Measurements from ENCODE around the gene ERF. TPM values are rescaled to one million over a fixed set of nuclear protein-coding genes. Genes with fewer than 3 reads are reported as not detected.

Gene ERF
- total RNA-seq, 1 experiment from 2014 or later = 79.1 TPM

GRCh38 chr19:42200116-42200715, 54.7 kb downstream of the ERF start:
- intact Hi-C loops (cut with micrococcal nuclease; ENCODE audit: unreplicated experiment) = no loop called here
- ChIA-PET POLR2A (ENCODE audit: unreplicated experiment) (interaction anchor here (0.6 kb wide), 1 partner anchor 34 kb away, joined by 5 read pairs; no protein-coding TSS in a partner anchor), CTCF (no interaction called here)
- peaks cover 40% of the 10 kb centered on the region for H3K36me3 ChIP-seq (ENCODE audit: low read depth)
- H3K27ac ChIP-seq = no peak overlapping the region
- H3K4me1 ChIP-seq (replicated peaks; ENCODE audit: insufficient read depth) = peaks cover 7% of the 10 kb centered on the region; the same call in 1 of the 2 replicates
- H3K9me3 ChIP-seq (ENCODE audit: insufficient read depth, low read depth) = no peaks in the 10 kb centered on the region
- peaks cover 54% of the 10 kb centered on the region for H3K79me2 ChIP-seq (ENCODE audit: low read depth)
- DNase-seq = no peak
- no peak overlapping the region for H2AFZ ChIP-seq
- H3K4me3 ChIP-seq = no peak overlapping the region
- BruUV-seq (replicated peaks) = no TSS peak
- peaks cover 25% of the 10 kb centered on the region; the same call in 1 of the 2 replicates for H3F3A ChIP-seq (ENCODE audit: insufficient read depth, low read depth)
- no peak overlapping the region for H3K4me2 ChIP-seq
- no peaks in the 10 kb centered on the region for H3K9me2 ChIP-seq (ENCODE audit: insufficient read depth)
- H4K20me1 ChIP-seq (ENCODE audit: insufficient read depth) = 0 out of 2 replicates have a peak, but pooled peaks cover 3% of the 10 kb centered on the region
- H3K27me3 ChIP-seq (ENCODE audit: insufficient read depth, low read depth) = no peaks in the 10 kb centered on the region
- no peak for TF ChIP-seq CTCF (conservative IDR thresholded peaks at IDR 0.05)
- no peak for TF ChIP-seq EZH2 (IDR thresholded peaks at IDR 0.05; ENCODE audit: low read depth)

GRCh38 chr19:42199440-42200115, 55.4 kb downstream of the ERF start:
- Histone ChIP-seq H3K27ac (no peak overlapping the region), H3K9me2 (ENCODE audit: insufficient read depth) (no peaks in the 10 kb centered on the region), H3K4me3 (no peak overlapping the region), H3K4me2 (no peak overlapping the region), H3F3A (ENCODE audit: insufficient read depth, low read depth) (peaks cover 27% of the 10 kb centered on the region; the same call in 1 of the 2 replicates), H3K36me3 (ENCODE audit: low read depth) (peaks cover 40% of the 10 kb centered on the region), H4K20me1 (ENCODE audit: insufficient read depth) (0 out of 2 replicates have a peak, but pooled peaks cover 3% of the 10 kb centered on the region), H3K79me2 (ENCODE audit: low read depth) (peaks cover 48% of the 10 kb centered on the region), H3K27me3 (ENCODE audit: insufficient read depth, low read depth) (no peaks in the 10 kb centered on the region), H2AFZ (no peak overlapping the region), H3K9me3 (ENCODE audit: insufficient read depth, low read depth) (no peaks in the 10 kb centered on the region), H3K4me1 (replicated peaks; ENCODE audit: insufficient read depth) (peaks cover 7% of the 10 kb centered on the region; the same call in 1 of the 2 replicates)
- TF ChIP-seq CTCF (conservative IDR thresholded peaks at IDR 0.05) (no peak), EZH2 (IDR thresholded peaks at IDR 0.05; ENCODE audit: low read depth) (no peak)
- CTCF ChIA-PET = no interaction called here
- no TSS peak for BruUV-seq (replicated peaks)
- DNase-seq = no peak
- intact Hi-C loops (cut with micrococcal nuclease; ENCODE audit: unreplicated experiment) = no loop called here
- POLR2A ChIA-PET (ENCODE audit: unreplicated experiment) = no interaction called here

GRCh38 chr19:42198676-42199439, 56.1 kb downstream of the ERF start:
- H3K4me2 ChIP-seq = no peak overlapping the region
- ChIA-PET CTCF (no interaction called here), POLR2A (ENCODE audit: unreplicated experiment) (no interaction called here)
- H3K27ac ChIP-seq = no peak overlapping the region
- TF ChIP-seq EZH2 (IDR thresholded peaks at IDR 0.05; ENCODE audit: low read depth) = no peak
- no peak for TF ChIP-seq CTCF (conservative IDR thresholded peaks at IDR 0.05)
- peaks cover 12% of the 10 kb centered on the region; the same call in 1 of the 2 replicates for H3K4me1 ChIP-seq (replicated peaks; ENCODE audit: insufficient read depth)
- H3K36me3 ChIP-seq (ENCODE audit: low read depth) = peaks cover 34% of the 10 kb centered on the region
- 0 out of 2 replicates have a peak, but pooled peaks cover 3% of the 10 kb centered on the region for H4K20me1 ChIP-seq (ENCODE audit: insufficient read depth)
- H3K79me2 ChIP-seq (ENCODE audit: low read depth) = peaks cover 41% of the 10 kb centered on the region
- H3K9me2 ChIP-seq (ENCODE audit: insufficient read depth) = no peaks in the 10 kb centered on the region
- H3K27me3 ChIP-seq (ENCODE audit: insufficient read depth, low read depth) = no peaks in the 10 kb centered on the region
- H3F3A ChIP-seq (ENCODE audit: insufficient read depth, low read depth) = peaks cover 34% of the 10 kb centered on the region
- no peak overlapping the region for H2AFZ ChIP-seq
- H3K9me3 ChIP-seq (ENCODE audit: insufficient read depth, low read depth) = no peaks in the 10 kb centered on the region
- H3K4me3 ChIP-seq = no peak overlapping the region
- intact Hi-C loops (cut with micrococcal nuclease; ENCODE audit: unreplicated experiment) = no loop called here
- DNase-seq = no peak
- BruUV-seq (replicated peaks) = no TSS peak

Measured in PC-9 (cell line).